OCI-LY3 (cell line): Measurements from ENCODE around the gene AKAP6.

Experiments used
- H2AFZ ChIP-seq: fragments of 200-600, 300-600 bp; shearing (Covaris generic); 2 replicates; pipeline ENCODE4 v1.6.0; 2014; ENCODE audit warnings: antibody characterized with exemption, low read depth, low read length
- H3K27ac ChIP-seq: fragments of 200-600, 300-600 bp; sonication (generic); 2 replicates; pipeline ENCODE4 v1.5.1; 2014; ENCODE audit warnings: mild to moderate bottlenecking, low read length, moderate library complexity, mixed read lengths
- H3K27me3 ChIP-seq: fragments of 200-600, 300-600 bp; sonication (generic); 2 replicates; pipeline ENCODE4 v1.6.1; 2014; ENCODE audit warnings: low read depth, low read length, mixed read lengths
- H3K36me3 ChIP-seq: fragments of 200-600, 300-600 bp; sonication (generic); replicated peaks from 2 replicates; pipeline ENCODE3; 2014; ENCODE audit warnings: low read depth, low read length, mixed read lengths
- H3K4me1 ChIP-seq: fragments of 300-600, 200-600 bp; sonication (generic); 2 replicates; pipeline ENCODE4 v1.6.1; 2014; ENCODE audit warnings: low read length, mixed read lengths
- H3K4me2 ChIP-seq: fragments of 200-600, 300-600 bp; sonication (generic); 2 replicates; pipeline ENCODE4 v1.6.1; 2014; ENCODE audit warnings: low read length, mixed read lengths
- H3K4me3 ChIP-seq: fragments of 300-600, 200-600 bp; sonication (generic); 2 replicates; pipeline ENCODE4 v1.5.1; 2014; ENCODE audit warnings: antibody characterized with exemption, mild to moderate bottlenecking, low read length, moderate library complexity
- H3K79me2 ChIP-seq: fragments of 300-600, 200-600 bp; shearing (Covaris generic); 2 replicates; pipeline ENCODE4 v1.6.1; 2014; ENCODE audit warnings: mild to moderate bottlenecking, low read length, mixed read lengths
- H3K9ac ChIP-seq: fragments of 300-600, 200-600 bp; shearing (Covaris generic); 2 replicates; pipeline ENCODE4 v1.6.0; 2014; ENCODE audit warnings: mild to moderate bottlenecking, low read length, moderate library complexity
- H3K9me3 ChIP-seq: fragments of 200-600, 300-600 bp; shearing (Covaris generic); 2 replicates; pipeline ENCODE4 v1.6.1; 2014; ENCODE audit warnings: low read length, mixed read lengths; ENCODE audit not compliant: insufficient read depth
- H4K20me1 ChIP-seq: fragments of 200-600, 300-600 bp; sonication (generic); 2 replicates; pipeline ENCODE4 v1.6.1; 2016; ENCODE audit warnings: low read length, mixed read lengths; ENCODE audit not compliant: insufficient read depth
- EZH2phosphoT487 ChIP-seq: fragments of 200-600 bp; shearing (Covaris generic); IDR thresholded peaks from 2 replicates; pipeline ENCODE4 v1.6.1; 2018; ENCODE audit warnings: antibody characterized with exemption, mixed run types, low read depth
- TF ChIP-seq, protein P1 (sequence below): fragments of 200-600, 300-600 bp; sonication (generic); IDR thresholded peaks from 2 replicates; pipeline ENCODE4 v1.5.1; 2014; ENCODE audit warnings: antibody characterized with exemption, low read length, low read depth

The AKAP6 gene

DNA sequence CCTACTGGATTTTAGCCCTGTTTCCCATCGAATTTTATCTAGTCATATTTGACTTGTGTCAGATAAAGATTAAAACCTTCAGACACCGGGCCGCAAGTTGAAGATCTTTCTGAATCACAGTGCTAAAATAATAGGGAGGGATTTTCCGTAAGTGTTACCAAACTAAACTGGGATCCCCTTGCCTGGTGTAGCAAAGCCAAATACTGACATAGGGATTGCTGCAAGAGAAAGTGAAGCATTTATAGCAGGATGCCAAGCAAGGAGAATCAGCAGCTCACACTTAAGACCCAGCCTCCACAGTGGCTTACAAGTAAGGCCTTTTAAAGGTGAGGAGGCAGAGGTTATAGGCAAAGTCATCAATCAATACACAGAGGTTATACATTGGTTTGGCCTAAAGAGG lies 147.4 kb downstream of the AKAP6 start:
- Histone ChIP-seq H3K4me2 (no peak overlapping the region), H3K4me1 (no peaks in the 10 kb centered on the region), H3K79me2 (no peaks in the 10 kb centered on the region), H2AFZ (no peak overlapping the region), H3K9me3 (no peaks in the 10 kb centered on the region), H3K27me3 (0 out of 2 replicates have a peak, but pooled peaks cover 3% of the 10 kb centered on the region), H3K9ac (no peak overlapping the region), H3K27ac (no peak overlapping the region), H3K4me3 (no peak overlapping the region), H4K20me1 (no peaks in the 10 kb centered on the region), H3K36me3 (no peaks in the 10 kb centered on the region)
- no peak for TF ChIP-seq EZH2phosphoT487
- TF ChIP-seq, protein P1, sequence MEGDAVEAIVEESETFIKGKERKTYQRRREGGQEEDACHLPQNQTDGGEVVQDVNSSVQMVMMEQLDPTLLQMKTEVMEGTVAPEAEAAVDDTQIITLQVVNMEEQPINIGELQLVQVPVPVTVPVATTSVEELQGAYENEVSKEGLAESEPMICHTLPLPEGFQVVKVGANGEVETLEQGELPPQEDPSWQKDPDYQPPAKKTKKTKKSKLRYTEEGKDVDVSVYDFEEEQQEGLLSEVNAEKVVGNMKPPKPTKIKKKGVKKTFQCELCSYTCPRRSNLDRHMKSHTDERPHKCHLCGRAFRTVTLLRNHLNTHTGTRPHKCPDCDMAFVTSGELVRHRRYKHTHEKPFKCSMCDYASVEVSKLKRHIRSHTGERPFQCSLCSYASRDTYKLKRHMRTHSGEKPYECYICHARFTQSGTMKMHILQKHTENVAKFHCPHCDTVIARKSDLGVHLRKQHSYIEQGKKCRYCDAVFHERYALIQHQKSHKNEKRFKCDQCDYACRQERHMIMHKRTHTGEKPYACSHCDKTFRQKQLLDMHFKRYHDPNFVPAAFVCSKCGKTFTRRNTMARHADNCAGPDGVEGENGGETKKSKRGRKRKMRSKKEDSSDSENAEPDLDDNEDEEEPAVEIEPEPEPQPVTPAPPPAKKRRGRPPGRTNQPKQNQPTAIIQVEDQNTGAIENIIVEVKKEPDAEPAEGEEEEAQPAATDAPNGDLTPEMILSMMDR, result no peak

DNA sequence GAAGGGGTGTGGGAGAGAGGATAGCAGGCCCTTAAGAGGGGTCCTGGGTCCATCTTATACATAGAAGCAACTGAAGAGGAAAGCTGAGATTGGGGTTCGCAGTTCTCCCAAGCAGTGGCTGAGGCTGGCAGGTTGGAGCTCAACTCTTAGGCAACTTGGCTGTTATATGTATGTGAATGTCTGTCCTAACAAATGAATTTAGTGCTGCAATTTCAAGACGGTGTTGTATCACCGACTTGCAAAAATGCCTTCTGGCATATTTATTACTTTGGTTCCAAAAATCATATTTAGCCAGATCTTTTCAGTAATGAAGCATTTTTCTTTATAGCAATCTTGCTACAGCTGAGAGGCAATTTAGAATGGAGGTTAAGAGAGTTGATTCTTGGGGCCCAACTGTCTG lies 148.3 kb downstream of the AKAP6 start:
- Histone ChIP-seq H4K20me1 (no peaks in the 10 kb centered on the region), H3K9me3 (no peaks in the 10 kb centered on the region), H3K27ac (no peak overlapping the region), H3K36me3 (no peaks in the 10 kb centered on the region), H3K79me2 (no peaks in the 10 kb centered on the region), H2AFZ (no peak overlapping the region), H3K27me3 (0 out of 2 replicates have a peak, but pooled peaks cover 3% of the 10 kb centered on the region), H3K4me3 (no peak overlapping the region), H3K4me2 (no peak overlapping the region), H3K9ac (no peak overlapping the region), H3K4me1 (no peaks in the 10 kb centered on the region)
- TF ChIP-seq, protein P1, result no peak
- no peak for TF ChIP-seq EZH2phosphoT487

DNA sequence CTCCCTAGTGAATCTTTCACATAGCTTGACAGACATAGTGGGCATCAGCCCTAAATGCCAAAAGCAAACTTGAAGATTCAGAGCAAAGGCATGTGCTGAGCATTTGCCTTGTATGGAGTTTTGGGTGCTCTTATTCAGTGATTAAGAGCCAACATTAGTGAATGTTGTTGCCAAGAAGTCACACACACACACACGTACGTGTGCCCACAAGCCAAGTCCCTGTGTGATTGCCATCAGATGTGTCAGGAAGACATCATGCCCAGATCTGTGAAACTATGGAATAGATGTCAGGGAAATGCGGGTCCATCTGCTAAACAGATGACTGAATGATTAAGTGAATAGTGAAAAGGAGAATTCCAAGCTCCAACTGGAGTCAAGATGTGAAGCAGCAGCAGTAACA lies 149.0 kb downstream of the AKAP6 start:
- Histone ChIP-seq H2AFZ (no peak overlapping the region), H3K27ac (no peak overlapping the region), H3K4me2 (no peak overlapping the region), H4K20me1 (no peaks in the 10 kb centered on the region), H3K9ac (no peak overlapping the region), H3K4me3 (no peak overlapping the region), H3K79me2 (no peaks in the 10 kb centered on the region), H3K9me3 (no peaks in the 10 kb centered on the region), H3K4me1 (no peaks in the 10 kb centered on the region), H3K27me3 (0 out of 2 replicates have a peak, but pooled peaks cover 3% of the 10 kb centered on the region), H3K36me3 (no peaks in the 10 kb centered on the region)
- TF ChIP-seq, protein P1, result no peak
- no peak for TF ChIP-seq EZH2phosphoT487

DNA sequence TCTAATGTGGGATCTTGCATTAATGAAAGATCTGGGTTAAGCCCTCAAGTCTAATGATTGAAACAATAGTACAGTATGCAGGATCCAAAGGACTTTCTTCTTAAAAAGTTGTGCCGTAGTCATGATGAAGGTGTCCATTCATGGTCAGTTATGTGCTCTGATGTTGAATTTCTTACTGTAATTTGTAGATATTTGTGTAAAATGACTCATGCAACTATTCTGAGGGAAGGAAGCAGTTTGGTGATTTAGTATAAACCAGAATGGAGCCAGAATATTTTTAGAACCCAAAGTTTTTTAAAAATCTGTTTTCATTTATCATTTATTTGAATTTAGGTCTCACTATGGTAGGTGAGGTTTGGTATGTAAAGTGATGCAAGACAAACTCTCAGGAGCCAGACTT lies 151.2 kb downstream of the AKAP6 start:
- H4K20me1 ChIP-seq, result no peaks in the 10 kb centered on the region
- H3K27me3 ChIP-seq, result no peaks in the 10 kb centered on the region
- H3K9ac ChIP-seq, result no peak overlapping the region
- H3K27ac ChIP-seq, result no peak overlapping the region
- TF ChIP-seq, protein P1, result no peak
- no peak for TF ChIP-seq EZH2phosphoT487
- H3K4me3 ChIP-seq, result no peak overlapping the region
- no peaks in the 10 kb centered on the region for H3K79me2 ChIP-seq
- no peaks in the 10 kb centered on the region for H3K36me3 ChIP-seq
- H2AFZ ChIP-seq, result no peak overlapping the region
- H3K4me1 ChIP-seq, result no peaks in the 10 kb centered on the region
- H3K9me3 ChIP-seq, result no peaks in the 10 kb centered on the region
- H3K4me2 ChIP-seq, result no peak overlapping the region
